Neural cell (in vitro differentiated cells): ENCODE results near the gene ZRANB1. TPM values are rescaled to one million over a fixed set of nuclear protein-coding genes. Genes with fewer than 3 reads are reported as not detected.
A peak's percentile ranks its signal among the peaks of the same experiment; 100 is the strongest.

ENCODE experiments used
- H2AFZ ChIP-seq: fragments of 200-600, 300-800 bp; sonication (generic), shearing (Covaris generic); 2 replicates; pipeline ENCODE4 v1.6.0; 2014; ENCODE audit warnings: low read depth, mild to moderate bottlenecking, antibody characterized with exemption, low read length, moderate library complexity
- H3F3A ChIP-seq: fragments of 200-600 bp; shearing (Covaris generic); 2 replicates; pipeline ENCODE4 v1.6.1; 2016; ENCODE audit warnings: mild to moderate bottlenecking, moderate library complexity, mixed read lengths, antibody characterized with exemption, low read length; ENCODE audit not compliant: insufficient read depth, poor library complexity, severe bottlenecking
- H3K27ac ChIP-seq: fragments of 200-600, 300-800 bp; sonication (generic), shearing (Covaris generic); 2 replicates; pipeline ENCODE4 v1.5.1; 2014; ENCODE audit warnings: mild to moderate bottlenecking, low read length, moderate library complexity
- H3K27me3 ChIP-seq: fragments of 300-800, 200-600 bp; sonication (generic), shearing (Covaris generic); 2 replicates; pipeline ENCODE4 v1.6.0; 2014; ENCODE audit warnings: mild to moderate bottlenecking, low read depth, low read length, moderate library complexity; ENCODE audit not compliant: insufficient read depth
- H3K36me3 ChIP-seq: fragments of 300-800, 200-600 bp; sonication (generic), shearing (Covaris generic); 2 replicates; pipeline ENCODE4 v1.5.1; 2014; ENCODE audit warnings: mild to moderate bottlenecking, antibody characterized with exemption, low read length, moderate library complexity; ENCODE audit not compliant: insufficient read depth
- H3K4me2 ChIP-seq: fragments of 300-800, 200-600 bp; sonication (generic), shearing (Covaris generic); 2 replicates; pipeline ENCODE4 v1.6.0; 2014; ENCODE audit warnings: mild to moderate bottlenecking, low read length
- H3K4me3 ChIP-seq: fragments of 300-800, 200-600 bp; sonication (generic), shearing (Covaris generic); 2 replicates; pipeline ENCODE4 v1.5.1; 2014; ENCODE audit warnings: mild to moderate bottlenecking, low read length, moderate library complexity
- H3K79me2 ChIP-seq: fragments of 200-600 bp; shearing (Covaris generic); replicated peaks from 2 replicates; pipeline ENCODE4 v1.6.0; 2014; ENCODE audit warnings: mild to moderate bottlenecking, low read length, moderate library complexity; ENCODE audit not compliant: insufficient read depth
- H3K9ac ChIP-seq: fragments of 300-800, 200-600 bp; sonication (generic), shearing (Covaris generic); 2 replicates; pipeline ENCODE4 v1.6.1; 2016; ENCODE audit warnings: mild to moderate bottlenecking, low read length, mixed read lengths
- H3K9me2 ChIP-seq: fragments of 200-600 bp; shearing (Covaris generic); 2 replicates; pipeline ENCODE4 v1.6.1; 2016; ENCODE audit warnings: mild to moderate bottlenecking, low read length, mixed read lengths; ENCODE audit not compliant: insufficient read depth
- H3K9me3 ChIP-seq: fragments of 200-600, 300-800 bp; sonication (generic), shearing (Covaris generic); 2 replicates; pipeline ENCODE4 v1.6.1; 2016; ENCODE audit warnings: mild to moderate bottlenecking, mixed run types, low read length, moderate library complexity, mixed read lengths
- H4K20me1 ChIP-seq: fragments of 200-600 bp; shearing (Covaris generic); 2 replicates; pipeline ENCODE4 v1.6.1; 2016; ENCODE audit warnings: mild to moderate bottlenecking, mixed run types; ENCODE audit not compliant: insufficient read depth
- CTCF ChIP-seq: fragments of 450-650 bp; IDR thresholded peaks from 2 replicates; pipeline ENCODE4 v1.5.1; 2014; ENCODE audit warnings: antibody characterized with exemption, mild to moderate bottlenecking, moderate library complexity; ENCODE audit not compliant: poor library complexity, severe bottlenecking
- EP300 ChIP-seq: fragments of 450-650 bp; conservative IDR thresholded peaks from 2 replicates; pipeline ENCODE4 v1.6.1; 2014; ENCODE audit warnings: antibody characterized with exemption, mild to moderate bottlenecking, moderate library complexity; ENCODE audit not compliant: poor library complexity, severe bottlenecking
- EZH2 ChIP-seq: fragments of 200-600, 300-800 bp; shearing (Covaris generic), sonication (generic); IDR thresholded peaks from 2 replicates; pipeline ENCODE4 v1.6.1; 2014; ENCODE audit warnings: antibody characterized with exemption, low read length, borderline replicate concordance, mild to moderate bottlenecking; ENCODE audit not compliant: insufficient read depth, poor library complexity, severe bottlenecking
- MXI1 ChIP-seq: fragments of 450-650 bp; conservative IDR thresholded peaks from 2 replicates; pipeline ENCODE4 v1.6.1; 2014; ENCODE audit warnings: antibody characterized with exemption, mild to moderate bottlenecking; ENCODE audit not compliant: poor library complexity, severe bottlenecking
- POLR2AphosphoS5 ChIP-seq: IDR thresholded peaks from 2 replicates; pipeline ENCODE4 v1.6.1; 2012
- RAD21 ChIP-seq: fragments of 450-650 bp; conservative IDR thresholded peaks from 2 replicates; pipeline ENCODE4 v1.6.1; 2014; ENCODE audit warnings: antibody characterized with exemption, mild to moderate bottlenecking, moderate library complexity
- REST ChIP-seq: IDR thresholded peaks from 2 replicates; pipeline ENCODE4 v1.6.1; 2012; ENCODE audit warnings: borderline replicate concordance
- SMC3 ChIP-seq: fragments of 450-650 bp; conservative IDR thresholded peaks from 2 replicates; pipeline ENCODE4 v1.6.1; 2014; ENCODE audit warnings: antibody characterized with exemption, mild to moderate bottlenecking, moderate library complexity; ENCODE audit not compliant: poor library complexity
- TAF1 ChIP-seq: IDR thresholded peaks from 2 replicates; pipeline ENCODE4 v1.6.1; 2012; ENCODE audit warnings: low read depth
- polyA plus RNA-seq: library from polyadenylated mRNA; depleted of rRNA; stranded (reverse); fragments of >200 nt; gene quantifications from 2 replicates; pipeline ENCODE4 v1.2.3, GENCODE V29; 2014

Gene ZRANB1
- polyA plus RNA-seq, 1 donor from 2014 or later = 47.7 TPM

- Histone ChIP-seq H3K9me2 (no peaks in the 10 kb centered on the region), H3K4me2 (no peak overlapping the region), H3K36me3 (peaks cover 9% of the 10 kb centered on the region), H3K9ac (no peak overlapping the region), H3F3A (no peaks in the 10 kb centered on the region), H3K79me2 (no peaks in the 10 kb centered on the region), H3K27ac (no peak overlapping the region), H4K20me1 (no peaks in the 10 kb centered on the region), H3K9me3 (no peaks in the 10 kb centered on the region), H2AFZ (no peak overlapping the region), H3K4me3 (no peak overlapping the region), H3K27me3 (no peaks in the 10 kb centered on the region)
- TF ChIP-seq SMC3 = no peak
- no peak for TF ChIP-seq RAD21
- no peak for TF ChIP-seq TAF1
- TF ChIP-seq MXI1 = no peak
- TF ChIP-seq REST = no peak
- no peak for TF ChIP-seq EZH2
- TF ChIP-seq POLR2AphosphoS5 = no peak
- TF ChIP-seq CTCF = no peak
- TF ChIP-seq EP300 = no peak
Measured at GRCh38 chr10:124991835-124992234, 49.9 kb downstream of the ZRANB1 start.

GRCh38 chr10:124992462-124993344 is 50.8 kb downstream of the ZRANB1 start:
- no peak overlapping the region for H2AFZ ChIP-seq
- no peaks in the 10 kb centered on the region for H3K27me3 ChIP-seq
- no peak overlapping the region for H3K27ac ChIP-seq
- TF ChIP-seq SMC3 = peak; percentile 58
- no peak for TF ChIP-seq TAF1
- TF ChIP-seq RAD21 = peak; percentile 60
- TF ChIP-seq CTCF = peak; percentile 62
- H3K79me2 ChIP-seq = no peaks in the 10 kb centered on the region
- H3K4me2 ChIP-seq = no peak overlapping the region
- H3K9ac ChIP-seq = no peak overlapping the region
- H3K9me3 ChIP-seq = no peaks in the 10 kb centered on the region
- no peaks in the 10 kb centered on the region for H3F3A ChIP-seq
- H3K36me3 ChIP-seq = peaks cover 6% of the 10 kb centered on the region
- no peaks in the 10 kb centered on the region for H4K20me1 ChIP-seq
- H3K9me2 ChIP-seq = no peaks in the 10 kb centered on the region
- no peak overlapping the region for H3K4me3 ChIP-seq
